Esophagus muscularis mucosa (tissue), 4 donors: ENCODE results near the gene RARRES1. TPM values are rescaled to one million over a fixed set of nuclear protein-coding genes. Genes with fewer than 3 reads are reported as not detected.

Source experiments
- DNase-seq: peaks from one replicate; pipeline ENCODE4 v3.0.0-alpha.2; 2017; ENCODE audit errors: extremely low spot score
- H3K27ac ChIP-seq, 4 donors: fragments of 200-600 bp; sonication (generic); replicated peaks in 1 of 4; 1 replicate in 3 of 4; 2 replicates in 1 of 4; pipeline ENCODE4 v1.5.1; 2016 to 2019; ENCODE audit warnings: mild to moderate bottlenecking in 1 of 4
- H3K27me3 ChIP-seq, 4 donors: fragments of 200-600 bp; sonication (generic); one replicate each; pipeline versions ENCODE4 v1.5.1 to v1.6.0; 2016 to 2019
- H3K36me3 ChIP-seq, 4 donors: fragments of 200-600 bp; sonication (generic); one replicate each; pipeline ENCODE4 v1.5.1; 2016 to 2019
- H3K4me1 ChIP-seq, 4 donors: fragments of 200-600 bp; sonication (generic); one replicate each; pipeline ENCODE4 v1.5.1; 2016 to 2019
- H3K4me3 ChIP-seq, 4 donors: fragments of 200-600 bp; sonication (generic); 1 replicate in 2 of 4; 2 replicates in 2 of 4; pipeline ENCODE4 v1.5.1; 2016 to 2019; ENCODE audit warnings: mild to moderate bottlenecking in 4 of 4, moderate library complexity in 1 of 4
- H3K9me3 ChIP-seq, 4 donors: fragments of 200-600 bp; sonication (generic); 1 replicate in 3 of 4; 2 replicates in 1 of 4; pipeline ENCODE4 v1.5.1; 2016 to 2019
- CTCF ChIP-seq, 3 experiments: fragments of 200-600 bp in 2 of 3; fragments of 450-650 bp in 1 of 3; sonication (generic) in 2 of 3; IDR thresholded peaks; one replicate each; pipeline ENCODE4 v1.5.1; 2017 to 2019; ENCODE audit warnings: antibody characterized with exemption in 3 of 3, mild to moderate bottlenecking in 2 of 3, moderate library complexity in 1 of 3
- EP300 ChIP-seq: sonication (generic); formaldehyde crosslinking; IDR thresholded peaks from one replicate; pipeline ENCODE4 v1.6.1; 2017; ENCODE audit warnings: antibody characterized with exemption
- POLR2A ChIP-seq: fragments of 450-650 bp; IDR thresholded peaks from one replicate; pipeline ENCODE4 v1.6.1; 2017; ENCODE audit warnings: antibody characterized with exemption, moderate library complexity, mild to moderate bottlenecking, low read depth
- POLR2AphosphoS5 ChIP-seq, 2 donors: sonication (generic); formaldehyde crosslinking; IDR thresholded peaks; one replicate each; pipeline ENCODE4 v1.6.1; 2017; ENCODE audit warnings: antibody characterized with exemption in 2 of 2
- WGBS: methylation state at CpG from one replicate; pipeline ENCODE4 v1.1.5; 2018; 5-methylcytosine and 5-hydroxymethylcytosine counted together
- intact Hi-C: fragments of 100-400 bp; cut with DNase I; formaldehyde crosslinking; loops from one replicate; pipeline ENCODE4 v1.15.1; 2023
- total RNA-seq, 4 donors: library from RNA; depleted of rRNA; stranded (reverse); fragments of >200 nt; gene quantifications; one replicate each; pipeline versions ENCODE4 v1.1.0 to v1.2.1, GENCODE V29; 2016

RARRES1 gene
- total RNA-seq, 4 donors from 2014 or later = 6.6 to 93.0 (median 29.8) TPM

GRCh38 chr3:158659454-158660237 is 72.6 kb downstream of the RARRES1 start:
- TF ChIP-seq EP300 (no peak), POLR2AphosphoS5 (IDR thresholded peaks at IDR 0.05) (no peak), CTCF (IDR thresholded peaks at IDR 0.05) (peak; percentile 48 to 68 (median 58)), POLR2A (no peak)
- 52% methylated on average over 7 of the region's 7 CpGs for WGBS
- Histone ChIP-seq H3K9me3 (no peaks in the 10 kb centered on the region), H3K4me3 (no peak overlapping the region), H3K4me1 (peaks cover 0 to 8% (median 0%) of the 10 kb centered on the region in 4 donors), H3K27me3 (no peaks in the 10 kb centered on the region), H3K36me3 (peaks cover 17 to 88% (median 75%) of the 10 kb centered on the region in 4 donors), H3K27ac (peak overlapping the region in 2 of 4 donors; percentile 15 to 35)
- DNase-seq = no peak
- intact Hi-C loops = loop anchor here (5.0 kb wide), 1 partner anchor 133 kb away; no protein-coding TSS in a partner anchor

- H3K4me1 ChIP-seq = peaks cover 0 to 8% (median 0%) of the 10 kb centered on the region in 4 donors
- DNase-seq = no peak
- intact Hi-C loops = loop anchor here (5.0 kb wide), 1 partner anchor 133 kb away; no protein-coding TSS in a partner anchor
- 89% methylated on average over 7 of the region's 7 CpGs for WGBS
- no peaks in the 10 kb centered on the region for H3K27me3 ChIP-seq
- TF ChIP-seq CTCF (IDR thresholded peaks at IDR 0.05) = no peak
- no peak for TF ChIP-seq POLR2AphosphoS5 (IDR thresholded peaks at IDR 0.05)
- TF ChIP-seq POLR2A = no peak
- TF ChIP-seq EP300 = no peak
- H3K36me3 ChIP-seq = peaks cover 20 to 88% (median 75%) of the 10 kb centered on the region in 4 donors
- H3K27ac ChIP-seq = peak overlapping the region in 1 of 4 donors; percentile 18
- no peaks in the 10 kb centered on the region for H3K9me3 ChIP-seq
- no peak overlapping the region for H3K4me3 ChIP-seq
Measured at GRCh38 chr3:158658889-158659288, 73.4 kb downstream of the RARRES1 start.

GRCh38 chr3:158652463-158652862 is 79.8 kb downstream of the RARRES1 start:
- TF ChIP-seq EP300 (no peak), POLR2A (no peak), POLR2AphosphoS5 (IDR thresholded peaks at IDR 0.05) (no peak), CTCF (IDR thresholded peaks at IDR 0.05) (no peak)
- Histone ChIP-seq H3K9me3 (no peaks in the 10 kb centered on the region), H3K27ac (no peak overlapping the region), H3K36me3 (peaks cover 27 to 91% (median 73%) of the 10 kb centered on the region in 4 donors), H3K4me1 (peaks cover 0 to 5% (median 4%) of the 10 kb centered on the region in 4 donors), H3K27me3 (no peaks in the 10 kb centered on the region), H3K4me3 (no peak overlapping the region)
- intact Hi-C loops = no loop called here
- WGBS = 81% methylated on average over 3 of the region's 3 CpGs
- no peak for DNase-seq

- peaks cover 27 to 96% (median 74%) of the 10 kb centered on the region in 4 donors for H3K36me3 ChIP-seq
- 96% methylated on average over 2 of the region's 2 CpGs for WGBS
- intact Hi-C loops = no loop called here
Measured at GRCh38 chr3:158651192-158651591, 81.1 kb downstream of the RARRES1 start.

More at GRCh38 chr3:158651192-158651591, 81.1 kb downstream of the RARRES1 start:
- no peak for DNase-seq
- no peak for TF ChIP-seq POLR2AphosphoS5 (IDR thresholded peaks at IDR 0.05)
- TF ChIP-seq CTCF (IDR thresholded peaks at IDR 0.05) = no peak
- TF ChIP-seq EP300 = no peak
- no peak for TF ChIP-seq POLR2A
- H3K27ac ChIP-seq = no peak overlapping the region
- H3K9me3 ChIP-seq = no peaks in the 10 kb centered on the region
- no peak overlapping the region for H3K4me3 ChIP-seq
- H3K27me3 ChIP-seq = no peaks in the 10 kb centered on the region
- H3K4me1 ChIP-seq = peaks cover 7 to 12% (median 9%) of the 10 kb centered on the region in 4 donors
